ENCODE measurements around the gene GINS3. TPM values are rescaled to one million over a fixed set of nuclear protein-coding genes. Genes with fewer than 3 reads are reported as not detected.

The GINS3 gene
- total RNA-seq, 2 donors from 2014 or later, result 2.6 to 3.6 TPM

GRCh38 chr16:58422809-58423208 is 30.5 kb downstream of the GINS3 start:
- DNase-seq, result no peak
- Histone ChIP-seq H3K27me3 (no peaks in the 10 kb centered on the region), H3K4me3 (no peak overlapping the region), H3K4me1 (no peaks in the 10 kb centered on the region), H3K36me3 (replicated peaks in 1 of 2; ENCODE audit: insufficient read depth in 1 of 2, low read depth in 2 of 2) (no peaks in the 10 kb centered on the region), H3K27ac (no peak overlapping the region), H3K9me3 (no peaks in the 10 kb centered on the region)
- TF ChIP-seq CTCF (IDR thresholded peaks at IDR 0.05) (no peak), POLR2A (IDR thresholded peaks at IDR 0.05) (no peak)
- 72 to 79% methylated on average over 4 of the region's 4 CpGs for WGBS, 2 donors
- no peak for ATAC-seq
- intact Hi-C loops (cut with DNase I), result no loop called here

DNA sequence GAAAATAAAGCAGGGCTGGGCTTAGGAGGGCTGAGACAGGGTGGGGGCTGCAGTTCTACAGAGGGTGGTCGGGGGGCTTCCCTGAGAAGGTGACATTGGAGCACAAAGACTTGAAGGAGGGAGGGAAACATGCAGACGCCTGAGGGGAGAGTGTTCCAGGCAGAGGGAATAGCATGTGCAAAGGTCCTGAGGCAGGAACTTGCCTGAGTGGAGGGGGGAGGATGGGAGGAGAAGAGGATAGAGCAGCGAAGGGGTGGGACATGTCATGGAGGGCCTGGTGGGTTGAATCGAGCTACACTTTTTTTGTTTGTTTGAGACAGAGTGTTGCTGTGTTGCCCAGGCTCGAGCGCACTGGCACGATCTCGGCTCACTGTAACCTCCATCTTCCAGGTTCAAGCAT is 33.0 kb downstream of the GINS3 start:
- Histone ChIP-seq H3K36me3 (replicated peaks in 1 of 2; ENCODE audit: insufficient read depth in 1 of 2, low read depth in 2 of 2) (no peaks in the 10 kb centered on the region), H3K27ac (peak overlapping the region in 1 of 4 donors; percentile 40), H3K4me1 (no peaks in the 10 kb centered on the region), H3K4me3 (no peak overlapping the region), H3K9me3 (no peaks in the 10 kb centered on the region), H3K27me3 (no peaks in the 10 kb centered on the region)
- DNase-seq, result no peak
- TF ChIP-seq CTCF (IDR thresholded peaks at IDR 0.05), result no peak
- TF ChIP-seq POLR2A (IDR thresholded peaks at IDR 0.05), result no peak
- intact Hi-C loops (cut with DNase I), result no loop called here
- WGBS, 2 donors, result 79 to 84% methylated on average over 8 of the region's 8 CpGs
- ATAC-seq, result no peak

DNA sequence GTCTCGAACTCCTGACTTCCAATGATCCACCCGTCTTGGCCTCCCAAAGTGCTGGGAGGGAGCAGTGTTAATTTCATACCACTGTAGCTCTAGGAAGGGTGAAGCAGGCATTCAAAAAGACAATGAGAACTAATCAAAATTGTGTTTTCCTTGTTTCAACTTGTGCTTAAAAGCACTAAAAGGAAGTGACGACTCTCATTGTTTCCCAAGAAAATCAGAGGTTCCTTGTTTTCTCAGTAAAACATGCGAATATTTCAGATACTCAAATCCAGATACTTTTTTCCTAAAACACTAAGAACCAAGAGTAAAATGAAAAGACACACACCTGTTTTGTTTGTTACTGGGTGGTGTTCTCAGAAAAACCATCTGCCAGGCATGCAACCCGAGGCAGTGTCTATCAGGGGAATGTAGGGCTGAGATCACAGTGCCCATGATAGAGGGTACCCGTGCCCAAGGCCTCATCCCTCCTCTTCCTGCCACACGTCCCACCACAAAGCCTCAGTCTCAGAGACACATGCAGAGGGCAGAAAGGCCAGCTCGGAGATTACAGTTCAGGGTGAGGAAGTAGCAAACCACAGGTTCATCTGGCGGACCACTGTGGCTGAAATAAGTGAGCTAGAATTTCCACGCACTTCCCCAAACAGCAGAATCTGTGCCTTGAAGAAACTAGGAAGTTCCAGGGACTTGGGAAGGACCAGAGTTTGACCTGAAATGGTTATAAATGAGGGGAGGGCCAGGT is 33.7 kb downstream of the GINS3 start:
- peak in 1 of 4 donors; percentile 59 for DNase-seq
- 50 to 65% methylated on average over 10 of the region's 10 CpGs for WGBS, 2 donors
- intact Hi-C loops (cut with DNase I), result no loop called here

GRCh38 chr16:58426966-58427365 is 34.7 kb downstream of the GINS3 start:
- no peaks in the 10 kb centered on the region for H3K36me3 ChIP-seq (replicated peaks in 1 of 2; ENCODE audit: insufficient read depth in 1 of 2, low read depth in 2 of 2)
- no peak overlapping the region for H3K27ac ChIP-seq
- no peak overlapping the region for H3K4me3 ChIP-seq
- H3K27me3 ChIP-seq, result no peaks in the 10 kb centered on the region
- H3K4me1 ChIP-seq, result no peaks in the 10 kb centered on the region
- intact Hi-C loops (cut with DNase I), result no loop called here
- TF ChIP-seq CTCF (IDR thresholded peaks at IDR 0.05) (no peak), POLR2A (IDR thresholded peaks at IDR 0.05) (no peak)
- DNase-seq, result peak in 1 of 4 donors; percentile 23
- no peak for ATAC-seq
- H3K9me3 ChIP-seq, result no peaks in the 10 kb centered on the region
- 55 to 63% methylated on average over 2 of the region's 2 CpGs for WGBS, 2 donors

More for the DNA sequence above, 33.7 kb downstream of the GINS3 start:
- no peak overlapping the region for H3K4me3 ChIP-seq
- no peaks in the 10 kb centered on the region for H3K9me3 ChIP-seq
- no peaks in the 10 kb centered on the region for H3K4me1 ChIP-seq
- peak overlapping the region in 1 of 4 donors; percentile 40 for H3K27ac ChIP-seq
- H3K36me3 ChIP-seq (replicated peaks in 1 of 2; ENCODE audit: insufficient read depth in 1 of 2, low read depth in 2 of 2), result no peaks in the 10 kb centered on the region
- H3K27me3 ChIP-seq, result no peaks in the 10 kb centered on the region
- no peak for TF ChIP-seq POLR2A (IDR thresholded peaks at IDR 0.05)
- no peak for TF ChIP-seq CTCF (IDR thresholded peaks at IDR 0.05)
- ATAC-seq, result no peak
